ENCODE data around the gene EXO5. TPM values are rescaled to one million over a fixed set of nuclear protein-coding genes. Genes with fewer than 3 reads are reported as not detected.

EXO5 gene
- total RNA-seq, 1 experiment from 2014 or later, result 13.4 TPM

DNA sequence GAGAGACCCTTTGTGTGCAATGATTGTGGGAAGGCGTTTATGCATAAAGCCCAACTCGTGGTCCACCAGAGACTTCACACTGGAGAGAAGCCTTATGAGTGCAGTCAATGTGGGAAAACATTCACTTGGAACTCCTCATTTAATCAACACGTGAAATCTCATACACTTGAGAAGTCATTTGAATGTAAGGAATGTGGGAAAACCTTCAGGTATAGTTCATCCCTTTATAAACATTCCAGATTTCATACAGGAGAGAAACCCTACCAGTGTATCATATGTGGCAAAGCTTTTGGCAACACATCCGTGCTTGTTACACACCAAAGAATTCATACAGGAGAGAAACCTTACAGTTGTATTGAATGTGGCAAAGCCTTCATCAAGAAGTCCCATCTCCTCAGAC, 38.4 kb downstream of the EXO5 start:
- Histone ChIP-seq H4K5ac (ENCODE audit: insufficient read length, low read depth, low read length) (no peak overlapping the region), H3K4me2 (ENCODE audit: insufficient read depth, insufficient read length, low read length) (no peak overlapping the region), H3K23ac (ENCODE audit: insufficient read length, low read depth, low read length) (no peak overlapping the region), H3K9ac (ENCODE audit: extremely low read depth, insufficient read length, low read length) (no peak overlapping the region), H3K14ac (ENCODE audit: insufficient read depth, low read length) (no peak overlapping the region), H2BK12ac (ENCODE audit: insufficient read length, low read depth, low read length) (no peak overlapping the region), H3T11ph (ENCODE audit: low read length) (no peak overlapping the region), H3K27ac (ENCODE audit: insufficient read length, low read depth, low read length) (no peak overlapping the region), H2AK5ac (ENCODE audit: insufficient read length, low read length) (no peak overlapping the region), H2AFZ (ENCODE audit: low read length) (no peak overlapping the region), H3K4me1 (ENCODE audit: insufficient read depth, low read length) (no peaks in the 10 kb centered on the region), H3K79me1 (ENCODE audit: insufficient read depth, low read depth, low read length, poor library complexity, severe bottlenecking) (no peaks in the 10 kb centered on the region), H3K27me3 (ENCODE audit: insufficient read depth, low read length) (no peaks in the 10 kb centered on the region), H3K56ac (ENCODE audit: insufficient read length, low read depth, low read length) (no peak overlapping the region), H3K9me3 (ENCODE audit: control insufficient read depth, low read depth, low read length) (peaks cover 14% of the 10 kb centered on the region), H3K4ac (ENCODE audit: low read depth, low read length) (no peak overlapping the region), H4K8ac (replicated peaks; ENCODE audit: insufficient read length, low read depth, low read length) (no peak overlapping the region), H2BK5ac (ENCODE audit: insufficient read length, low read length) (no peak overlapping the region), H2BK15ac (ENCODE audit: low read depth, low read length) (no peak overlapping the region), H2BK20ac (ENCODE audit: low read depth, low read length, poor library complexity, severe bottlenecking) (no peak overlapping the region), H4K20me1 (ENCODE audit: control insufficient read depth, insufficient read depth, insufficient read length) (no peaks in the 10 kb centered on the region), H3K18ac (ENCODE audit: insufficient read length, low read depth, low read length) (no peak overlapping the region), H4K91ac (ENCODE audit: insufficient read length, low read depth, low read length) (no peak overlapping the region), H3K23me2 (ENCODE audit: insufficient read length, low read depth, low read length, poor library complexity, severe bottlenecking) (no peaks in the 10 kb centered on the region), H3K79me2 (ENCODE audit: insufficient read depth, low read length) (no peaks in the 10 kb centered on the region), H2BK120ac (ENCODE audit: low read depth, low read length, poor library complexity, severe bottlenecking) (no peak overlapping the region)
- Mint-ChIP-seq H3K4me3 (no peak overlapping the region), H3K4me1 (no peaks in the 10 kb centered on the region), H3K27me3 (ENCODE audit: low read depth) (no peaks in the 10 kb centered on the region; the same call in 1 of the 2 replicates), H3K36me3 (ENCODE audit: insufficient read depth in 1 of 3, low read depth in 3 of 3) (peaks cover 52 to 57% (median 57%) of the 10 kb centered on the region in 3 experiments), H3K9me3 (peaks cover 30 to 34% of the 10 kb centered on the region in 2 experiments), H3K27ac (no peak overlapping the region)
- DNase-seq, result no peak
- TF ChIP-seq, protein P1, sequence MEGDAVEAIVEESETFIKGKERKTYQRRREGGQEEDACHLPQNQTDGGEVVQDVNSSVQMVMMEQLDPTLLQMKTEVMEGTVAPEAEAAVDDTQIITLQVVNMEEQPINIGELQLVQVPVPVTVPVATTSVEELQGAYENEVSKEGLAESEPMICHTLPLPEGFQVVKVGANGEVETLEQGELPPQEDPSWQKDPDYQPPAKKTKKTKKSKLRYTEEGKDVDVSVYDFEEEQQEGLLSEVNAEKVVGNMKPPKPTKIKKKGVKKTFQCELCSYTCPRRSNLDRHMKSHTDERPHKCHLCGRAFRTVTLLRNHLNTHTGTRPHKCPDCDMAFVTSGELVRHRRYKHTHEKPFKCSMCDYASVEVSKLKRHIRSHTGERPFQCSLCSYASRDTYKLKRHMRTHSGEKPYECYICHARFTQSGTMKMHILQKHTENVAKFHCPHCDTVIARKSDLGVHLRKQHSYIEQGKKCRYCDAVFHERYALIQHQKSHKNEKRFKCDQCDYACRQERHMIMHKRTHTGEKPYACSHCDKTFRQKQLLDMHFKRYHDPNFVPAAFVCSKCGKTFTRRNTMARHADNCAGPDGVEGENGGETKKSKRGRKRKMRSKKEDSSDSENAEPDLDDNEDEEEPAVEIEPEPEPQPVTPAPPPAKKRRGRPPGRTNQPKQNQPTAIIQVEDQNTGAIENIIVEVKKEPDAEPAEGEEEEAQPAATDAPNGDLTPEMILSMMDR (conservative IDR thresholded peaks at IDR 0.05), result no peak
- WGBS (ENCODE audit: extremely low coverage, insufficient read length, low lambda C conversion rate), result no CpG with 5 or more reads among the region's 4 CpGs
